Measurements from ENCODE around the gene SMTNL2. TPM values are rescaled to one million over a fixed set of nuclear protein-coding genes. Genes with fewer than 3 reads are reported as not detected.

The SMTNL2 gene
- total and polyA plus RNA-seq, 12 donors: 2.7 to 84.1 (median 19.1) TPM

- Histone ChIP-seq H3K4me1 (peaks cover 24 to 63% (median 48%) of the 10 kb centered on the region in 9 donors), H3K9me3 (no peaks in the 10 kb centered on the region), H3K27me3 (no peaks in the 10 kb centered on the region), H3K4me3 (peak overlapping the region in 2 of 10 donors; percentile 11 to 28), H3K36me3 (peaks cover 0 to 81% (median 25%) of the 10 kb centered on the region in 9 donors), H3K27ac (peak overlapping the region in 9 of 10 donors; percentile 12 to 83 (median 71))
- DNase-seq (peak in 1 of 2 donors; percentile 60), ATAC-seq (peak in 5 of 8 donors; percentile 9 to 29 (median 15))
- no peak for TF ChIP-seq CTCF (IDR thresholded peaks at IDR 0.05)
- intact Hi-C loops (cut with DNase I): loop anchor here in 4 of 10 donors (2.0 to 10.0 kb wide), 4 partner anchors 34 to 120 kb away; no protein-coding TSS in a partner anchor
- WGBS, 2 donors: 72 to 83% methylated on average over 15 of the region's 15 CpGs
These were observed 43.5 kb upstream of the SMTNL2 start for GRCh38 chr17:4540687-4541327.

- WGBS, 2 donors: 68 to 76% methylated on average over 29 of the region's 29 CpGs
- intact Hi-C loops (cut with DNase I): loop anchor here in 4 of 10 donors (2.0 to 10.0 kb wide), 4 partner anchors 34 to 121 kb away; no protein-coding TSS in a partner anchor
- H3K4me1 ChIP-seq: peaks cover 19 to 57% (median 41%) of the 10 kb centered on the region in 9 donors
- peak overlapping the region in 9 of 10 donors; percentile 12 to 83 (median 71) for H3K27ac ChIP-seq
- no peaks in the 10 kb centered on the region for H3K9me3 ChIP-seq
- peak overlapping the region in 2 of 10 donors; percentile 11 to 28 for H3K4me3 ChIP-seq
- H3K36me3 ChIP-seq: peaks cover 0 to 88% (median 25%) of the 10 kb centered on the region in 9 donors
- peak in 5 of 8 donors; percentile 3 to 23 (median 15) for ATAC-seq
- peak in 1 of 2 donors; percentile 27 for DNase-seq
- peak in 4 of 9 donors; percentile 17 to 41 (median 24) for TF ChIP-seq CTCF (IDR thresholded peaks at IDR 0.05)
- H3K27me3 ChIP-seq: no peaks in the 10 kb centered on the region
These were observed 42.9 kb upstream of the SMTNL2 start for GRCh38 chr17:4541328-4542002.

DNA sequence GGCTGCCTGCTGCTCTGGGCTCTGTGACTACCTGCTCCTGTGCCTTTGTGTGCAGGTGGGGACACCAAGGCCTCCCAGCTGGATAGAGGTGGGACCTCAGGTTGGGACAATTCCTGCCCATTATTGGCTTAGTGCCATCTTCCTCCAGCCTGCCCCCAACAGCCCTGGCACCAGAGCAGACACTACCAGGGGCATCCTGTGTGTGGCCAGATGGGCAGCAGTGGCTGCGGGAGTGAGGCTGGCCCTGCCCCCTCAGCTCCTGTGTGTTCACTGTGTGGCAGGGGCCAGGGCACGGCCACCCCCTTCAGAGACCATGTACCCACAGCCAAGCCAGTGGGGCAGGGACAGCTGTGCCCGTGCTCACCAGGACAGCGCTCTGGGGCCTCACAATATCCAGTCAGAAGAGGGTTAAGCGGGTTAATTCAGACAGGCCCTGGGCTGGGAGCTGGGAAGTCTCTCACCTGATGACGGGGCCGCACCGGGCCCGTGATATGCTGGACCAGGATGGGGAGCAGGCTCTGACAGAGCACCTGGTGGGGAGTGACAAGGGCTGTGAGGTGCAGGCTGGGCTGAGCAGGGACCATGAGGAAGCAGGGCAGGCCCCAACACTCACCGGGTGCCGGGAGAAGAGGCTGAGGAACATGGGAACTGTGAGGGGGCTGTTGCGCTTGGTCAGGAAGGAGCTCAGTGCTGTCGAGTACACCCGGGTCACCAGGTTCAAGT lies 42.2 kb upstream of the SMTNL2 start:
- ATAC-seq: no peak
- Histone ChIP-seq H3K4me1 (peaks cover 16 to 50% (median 34%) of the 10 kb centered on the region in 9 donors), H3K27me3 (no peaks in the 10 kb centered on the region), H3K36me3 (peaks cover 0 to 95% (median 25%) of the 10 kb centered on the region in 9 donors), H3K4me3 (no peak overlapping the region), H3K9me3 (no peaks in the 10 kb centered on the region), H3K27ac (peak overlapping the region in 6 of 10 donors; percentile 65 to 83 (median 76))
- 91 to 92% methylated on average over 14 of the region's 14 CpGs for WGBS, 2 donors
- intact Hi-C loops (cut with DNase I): loop anchor here in 4 of 10 donors (5.0 to 10.0 kb wide), 3 partner anchors 35 to 120 kb away; no protein-coding TSS in a partner anchor
- no peak for TF ChIP-seq CTCF (IDR thresholded peaks at IDR 0.05)
- no peak for DNase-seq

GRCh38 chr17:4542726-4543191 lies 41.6 kb upstream of the SMTNL2 start:
- peaks cover 0 to 97% (median 30%) of the 10 kb centered on the region in 9 donors for H3K36me3 ChIP-seq
- no peaks in the 10 kb centered on the region for H3K27me3 ChIP-seq
- no peak overlapping the region for H3K4me3 ChIP-seq
- H3K4me1 ChIP-seq: peaks cover 12 to 44% (median 28%) of the 10 kb centered on the region in 9 donors
- TF ChIP-seq CTCF (IDR thresholded peaks at IDR 0.05): no peak
- intact Hi-C loops (cut with DNase I): loop anchor here in 4 of 10 donors (5.0 to 10.0 kb wide), 3 partner anchors 35 to 120 kb away; no protein-coding TSS in a partner anchor
- no peak overlapping the region for H3K27ac ChIP-seq
- DNase-seq: no peak
- 93 to 94% methylated on average over 19 of the region's 19 CpGs for WGBS, 2 donors
- H3K9me3 ChIP-seq: no peaks in the 10 kb centered on the region
- ATAC-seq: no peak

All from heart right ventricle (tissue), 16 donors.